Suprapubic skin (tissue), 4 donors: ENCODE data around the gene HCLS1. TPM values are rescaled to one million over a fixed set of nuclear protein-coding genes. Genes with fewer than 3 reads are reported as not detected.
"Not testable (repeated sequence)": the region's sequence is repeated elsewhere in the genome, so short reads cannot be mapped to it uniquely, and the experiment has no call there.

Experiments used
- DNase-seq, 2 donors: peaks; one replicate each; pipeline ENCODE4 v3.0.0-alpha.2; 2019; ENCODE audit warnings: low spot score in 2 of 2
- H3K27ac ChIP-seq: fragments of 200-600 bp; sonication (generic); one replicate; pipeline ENCODE4 v1.5.1; 2019
- H3K27me3 ChIP-seq: fragments of 200-600 bp; sonication (generic); one replicate; pipeline ENCODE4 v1.5.1; 2019
- H3K36me3 ChIP-seq: fragments of 200-600 bp; sonication (generic); one replicate; pipeline ENCODE4 v1.5.1; 2019
- H3K4me1 ChIP-seq: fragments of 200-600 bp; sonication (generic); one replicate; pipeline ENCODE4 v1.5.1; 2019
- H3K4me3 ChIP-seq: fragments of 200-600 bp; sonication (generic); one replicate; pipeline ENCODE4 v1.5.1; 2019; ENCODE audit warnings: mild to moderate bottlenecking
- H3K9me3 ChIP-seq: fragments of 200-600 bp; sonication (generic); one replicate; pipeline ENCODE4 v1.5.1; 2019
- CTCF ChIP-seq, 2 donors: fragments of 200-600 bp in 1 of 2; fragments of 450-650 bp in 1 of 2; sonication (generic) in 1 of 2; IDR thresholded peaks; one replicate each; pipeline ENCODE4 v1.5.1; 2016 to 2019; ENCODE audit warnings: antibody characterized with exemption in 2 of 2, mild to moderate bottlenecking in 1 of 2, moderate library complexity in 1 of 2
- EP300 ChIP-seq: sonication (generic); formaldehyde crosslinking; IDR thresholded peaks from one replicate; pipeline ENCODE4 v1.6.1; 2017; ENCODE audit warnings: antibody characterized with exemption
- POLR2A ChIP-seq, 2 donors: fragments of 450-650 bp; IDR thresholded peaks; one replicate each; pipeline ENCODE4 v1.6.1; 2017; ENCODE audit warnings: antibody characterized with exemption in 2 of 2, mild to moderate bottlenecking in 2 of 2, moderate library complexity in 2 of 2
- POLR2AphosphoS5 ChIP-seq, 3 donors: sonication (generic); formaldehyde crosslinking; IDR thresholded peaks; one replicate each; pipeline ENCODE4 v1.6.1; 2017; ENCODE audit warnings: antibody characterized with exemption in 3 of 3
- WGBS: methylation state at CpG from one replicate; pipeline ENCODE4 v1.1.5; 2018; 5-methylcytosine and 5-hydroxymethylcytosine counted together
- total RNA-seq, 4 donors: library from RNA; depleted of rRNA; stranded (reverse); fragments of >200 nt; gene quantifications; one replicate each; pipeline ENCODE4 v1.1.0, GENCODE V29; 2016

The HCLS1 gene
- total RNA-seq, 4 donors from 2014 or later: 7.2 to 20.3 (median 11.8) TPM

- no peak overlapping the region for H3K27ac ChIP-seq
- WGBS: 86% methylated on average over 2 of the region's 2 CpGs
- TF ChIP-seq POLR2A (IDR thresholded peaks at IDR 0.05) (no peak), POLR2AphosphoS5 (IDR thresholded peaks at IDR 0.05) (no peak), CTCF (IDR thresholded peaks at IDR 0.05) (no peak), EP300 (no peak)
- no peaks in the 10 kb centered on the region for H3K4me1 ChIP-seq
- no peaks in the 10 kb centered on the region for H3K36me3 ChIP-seq
- no peak for DNase-seq
- no peaks in the 10 kb centered on the region for H3K9me3 ChIP-seq
- H3K27me3 ChIP-seq: no peaks in the 10 kb centered on the region
- H3K4me3 ChIP-seq: no peak overlapping the region
Measured at GRCh38 chr3:121604759-121605158, 55.9 kb downstream of the HCLS1 start.

DNA sequence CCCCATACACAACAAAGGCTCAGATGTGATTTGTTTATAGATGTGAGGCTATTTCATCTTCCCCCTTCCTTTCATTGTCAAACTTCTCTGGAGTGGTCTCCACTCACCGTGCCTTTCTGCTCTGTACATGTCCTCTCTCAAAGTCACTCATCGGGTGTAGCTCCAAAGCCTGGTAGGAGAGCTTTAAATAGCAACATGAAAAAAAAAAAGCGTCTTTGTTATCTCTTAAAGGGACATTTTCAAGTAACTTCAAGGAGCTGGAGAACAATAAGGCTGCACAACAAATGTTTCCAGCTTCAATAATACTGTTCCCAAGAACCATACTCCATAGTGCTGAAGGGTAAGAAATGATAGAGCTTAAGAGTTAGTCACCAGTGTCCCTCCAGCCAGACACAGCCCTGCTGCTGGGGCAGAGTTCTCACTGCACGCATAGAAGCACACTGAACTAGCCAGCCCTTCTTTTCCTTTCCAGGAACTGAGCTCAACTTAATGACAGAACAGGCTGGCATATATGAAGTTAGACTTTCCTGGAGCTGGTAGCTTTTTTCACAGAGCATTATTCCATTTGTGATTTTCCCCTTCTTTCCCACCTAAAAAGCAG, 59.4 kb downstream of the HCLS1 start:
- no peaks in the 10 kb centered on the region for H3K9me3 ChIP-seq
- H3K27me3 ChIP-seq: no peaks in the 10 kb centered on the region
- TF ChIP-seq POLR2AphosphoS5 (IDR thresholded peaks at IDR 0.05) (no peak), EP300 (no peak), POLR2A (IDR thresholded peaks at IDR 0.05) (no peak), CTCF (IDR thresholded peaks at IDR 0.05) (no peak)
- no peaks in the 10 kb centered on the region for H3K36me3 ChIP-seq
- DNase-seq: no peak
- H3K27ac ChIP-seq: no peak overlapping the region
- 30% methylated on average over 4 of the region's 4 CpGs for whole genome bisulfite sequencing
- no peak overlapping the region for H3K4me3 ChIP-seq
- H3K4me1 ChIP-seq: no peaks in the 10 kb centered on the region

- H3K36me3 ChIP-seq, DNase-seq, H3K9me3 ChIP-seq, H3K27me3 ChIP-seq, H3K4me1 ChIP-seq, H3K4me3 ChIP-seq, H3K27ac ChIP-seq: not testable (repeated sequence)
- WGBS: 90% methylated on average over 2 of the region's 2 CpGs
Measured at GRCh38 chr3:121599900-121600299, 60.8 kb downstream of the HCLS1 start.

- 79% methylated on average over 2 of the region's 2 CpGs for WGBS
- H3K36me3 ChIP-seq: no peaks in the 10 kb centered on the region
Measured at GRCh38 chr3:121598564-121598963, 62.1 kb downstream of the HCLS1 start.

GRCh38 chr3:121595765-121596406, 64.8 kb downstream of the HCLS1 start:
- Histone ChIP-seq H3K27ac (no peak overlapping the region), H3K4me3 (no peak overlapping the region), H3K27me3 (no peaks in the 10 kb centered on the region), H3K4me1 (peaks cover 4% of the 10 kb centered on the region), H3K36me3 (no peaks in the 10 kb centered on the region), H3K9me3 (no peaks in the 10 kb centered on the region)
- no peak for DNase-seq
- 84% methylated on average over 4 of the region's 4 CpGs for WGBS
- no peak for TF ChIP-seq EP300
- TF ChIP-seq CTCF (IDR thresholded peaks at IDR 0.05): no peak
- no peak for TF ChIP-seq POLR2AphosphoS5 (IDR thresholded peaks at IDR 0.05)
- no peak for TF ChIP-seq POLR2A (IDR thresholded peaks at IDR 0.05)

More at GRCh38 chr3:121598564-121598963, 62.1 kb downstream of the HCLS1 start:
- Histone ChIP-seq H3K27me3 (no peaks in the 10 kb centered on the region), H3K9me3 (no peaks in the 10 kb centered on the region), H3K4me3 (no peak overlapping the region), H3K27ac (no peak overlapping the region), H3K4me1 (no peaks in the 10 kb centered on the region)
- no peak for TF ChIP-seq CTCF (IDR thresholded peaks at IDR 0.05)
- TF ChIP-seq POLR2A (IDR thresholded peaks at IDR 0.05): no peak
- no peak for TF ChIP-seq POLR2AphosphoS5 (IDR thresholded peaks at IDR 0.05)
- TF ChIP-seq EP300: no peak
- DNase-seq: no peak
